Neural cell (in vitro differentiated cells): ENCODE measurements around the gene HS6ST1. TPM values are rescaled to one million over a fixed set of nuclear protein-coding genes. Genes with fewer than 3 reads are reported as not detected.
"Not testable (repeated sequence)": the region's sequence is repeated elsewhere in the genome, so short reads cannot be mapped to it uniquely, and the experiment has no call there.

Source experiments
- H2AFZ ChIP-seq: fragments of 200-600, 300-800 bp; sonication (generic), shearing (Covaris generic); 2 replicates; pipeline ENCODE4 v1.6.0; 2014; ENCODE audit warnings: low read depth, mild to moderate bottlenecking, antibody characterized with exemption, low read length, moderate library complexity
- H3F3A ChIP-seq: fragments of 200-600 bp; shearing (Covaris generic); 2 replicates; pipeline ENCODE4 v1.6.1; 2016; ENCODE audit warnings: mild to moderate bottlenecking, moderate library complexity, mixed read lengths, antibody characterized with exemption, low read length; ENCODE audit not compliant: insufficient read depth, poor library complexity, severe bottlenecking
- H3K27ac ChIP-seq: fragments of 200-600, 300-800 bp; sonication (generic), shearing (Covaris generic); 2 replicates; pipeline ENCODE4 v1.5.1; 2014; ENCODE audit warnings: mild to moderate bottlenecking, low read length, moderate library complexity
- H3K27me3 ChIP-seq: fragments of 300-800, 200-600 bp; sonication (generic), shearing (Covaris generic); 2 replicates; pipeline ENCODE4 v1.6.0; 2014; ENCODE audit warnings: mild to moderate bottlenecking, low read depth, low read length, moderate library complexity; ENCODE audit not compliant: insufficient read depth
- H3K36me3 ChIP-seq: fragments of 300-800, 200-600 bp; sonication (generic), shearing (Covaris generic); 2 replicates; pipeline ENCODE4 v1.5.1; 2014; ENCODE audit warnings: mild to moderate bottlenecking, antibody characterized with exemption, low read length, moderate library complexity; ENCODE audit not compliant: insufficient read depth
- H3K4me2 ChIP-seq: fragments of 300-800, 200-600 bp; sonication (generic), shearing (Covaris generic); 2 replicates; pipeline ENCODE4 v1.6.0; 2014; ENCODE audit warnings: mild to moderate bottlenecking, low read length
- H3K4me3 ChIP-seq: fragments of 300-800, 200-600 bp; sonication (generic), shearing (Covaris generic); 2 replicates; pipeline ENCODE4 v1.5.1; 2014; ENCODE audit warnings: mild to moderate bottlenecking, low read length, moderate library complexity
- H3K79me2 ChIP-seq: fragments of 200-600 bp; shearing (Covaris generic); replicated peaks from 2 replicates; pipeline ENCODE4 v1.6.0; 2014; ENCODE audit warnings: mild to moderate bottlenecking, low read length, moderate library complexity; ENCODE audit not compliant: insufficient read depth
- H3K9ac ChIP-seq: fragments of 300-800, 200-600 bp; sonication (generic), shearing (Covaris generic); 2 replicates; pipeline ENCODE4 v1.6.1; 2016; ENCODE audit warnings: mild to moderate bottlenecking, low read length, mixed read lengths
- H3K9me2 ChIP-seq: fragments of 200-600 bp; shearing (Covaris generic); 2 replicates; pipeline ENCODE4 v1.6.1; 2016; ENCODE audit warnings: mild to moderate bottlenecking, low read length, mixed read lengths; ENCODE audit not compliant: insufficient read depth
- H3K9me3 ChIP-seq: fragments of 200-600, 300-800 bp; sonication (generic), shearing (Covaris generic); 2 replicates; pipeline ENCODE4 v1.6.1; 2016; ENCODE audit warnings: mild to moderate bottlenecking, mixed run types, low read length, moderate library complexity, mixed read lengths
- H4K20me1 ChIP-seq: fragments of 200-600 bp; shearing (Covaris generic); 2 replicates; pipeline ENCODE4 v1.6.1; 2016; ENCODE audit warnings: mild to moderate bottlenecking, mixed run types; ENCODE audit not compliant: insufficient read depth
- EP300 ChIP-seq: fragments of 450-650 bp; conservative IDR thresholded peaks from 2 replicates; pipeline ENCODE4 v1.6.1; 2014; ENCODE audit warnings: antibody characterized with exemption, mild to moderate bottlenecking, moderate library complexity; ENCODE audit not compliant: poor library complexity, severe bottlenecking
- EZH2 ChIP-seq: fragments of 200-600, 300-800 bp; shearing (Covaris generic), sonication (generic); IDR thresholded peaks from 2 replicates; pipeline ENCODE4 v1.6.1; 2014; ENCODE audit warnings: antibody characterized with exemption, low read length, borderline replicate concordance, mild to moderate bottlenecking; ENCODE audit not compliant: insufficient read depth, poor library complexity, severe bottlenecking
- MXI1 ChIP-seq: fragments of 450-650 bp; conservative IDR thresholded peaks from 2 replicates; pipeline ENCODE4 v1.6.1; 2014; ENCODE audit warnings: antibody characterized with exemption, mild to moderate bottlenecking; ENCODE audit not compliant: poor library complexity, severe bottlenecking
- POLR2AphosphoS5 ChIP-seq: IDR thresholded peaks from 2 replicates; pipeline ENCODE4 v1.6.1; 2012
- RAD21 ChIP-seq: fragments of 450-650 bp; conservative IDR thresholded peaks from 2 replicates; pipeline ENCODE4 v1.6.1; 2014; ENCODE audit warnings: antibody characterized with exemption, mild to moderate bottlenecking, moderate library complexity
- SMC3 ChIP-seq: fragments of 450-650 bp; conservative IDR thresholded peaks from 2 replicates; pipeline ENCODE4 v1.6.1; 2014; ENCODE audit warnings: antibody characterized with exemption, mild to moderate bottlenecking, moderate library complexity; ENCODE audit not compliant: poor library complexity
- TAF1 ChIP-seq: IDR thresholded peaks from 2 replicates; pipeline ENCODE4 v1.6.1; 2012; ENCODE audit warnings: low read depth
- polyA plus RNA-seq: library from polyadenylated mRNA; depleted of rRNA; stranded (reverse); fragments of >200 nt; gene quantifications from 2 replicates; pipeline ENCODE4 v1.2.3, GENCODE V29; 2014
- TF ChIP-seq, protein P1 (sequence below): IDR thresholded peaks from 2 replicates; pipeline ENCODE4 v1.6.1; 2012; ENCODE audit warnings: borderline replicate concordance
- TF ChIP-seq, protein P2 (sequence below): fragments of 450-650 bp; IDR thresholded peaks from 2 replicates; pipeline ENCODE4 v1.5.1; 2014; ENCODE audit warnings: antibody characterized with exemption, mild to moderate bottlenecking, moderate library complexity; ENCODE audit not compliant: poor library complexity, severe bottlenecking

Gene HS6ST1
- polyA plus RNA-seq, 1 donor from 2014 or later = 44.1 TPM

DNA sequence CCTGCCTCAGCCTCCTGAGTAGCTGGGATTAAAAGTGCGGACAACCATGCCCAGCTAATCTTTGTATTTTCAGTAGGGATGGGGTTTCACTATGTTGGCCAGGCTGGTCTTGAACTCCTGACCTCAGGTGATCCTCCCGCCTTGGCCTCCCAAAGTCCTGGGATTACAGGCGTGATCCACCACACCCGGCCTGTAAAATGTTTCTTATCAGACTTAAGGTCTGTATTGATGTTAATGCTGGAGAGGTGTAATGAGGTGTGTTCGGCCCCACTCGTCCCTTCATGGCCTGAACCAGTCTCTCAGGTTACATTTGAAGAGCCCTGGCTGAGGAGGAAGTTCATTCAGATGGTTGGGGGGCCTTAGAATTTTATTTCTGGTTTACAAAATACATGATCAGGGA is 66.6 kb downstream of the HS6ST1 start:
- not testable (repeated sequence) for H3K9me3 ChIP-seq, H3K79me2 ChIP-seq, H3K9ac ChIP-seq, H3K4me2 ChIP-seq, H3K4me3 ChIP-seq, H3F3A ChIP-seq, H4K20me1 ChIP-seq, H3K27ac ChIP-seq, H2AFZ ChIP-seq, H3K36me3 ChIP-seq, H3K9me2 ChIP-seq, H3K27me3 ChIP-seq

DNA sequence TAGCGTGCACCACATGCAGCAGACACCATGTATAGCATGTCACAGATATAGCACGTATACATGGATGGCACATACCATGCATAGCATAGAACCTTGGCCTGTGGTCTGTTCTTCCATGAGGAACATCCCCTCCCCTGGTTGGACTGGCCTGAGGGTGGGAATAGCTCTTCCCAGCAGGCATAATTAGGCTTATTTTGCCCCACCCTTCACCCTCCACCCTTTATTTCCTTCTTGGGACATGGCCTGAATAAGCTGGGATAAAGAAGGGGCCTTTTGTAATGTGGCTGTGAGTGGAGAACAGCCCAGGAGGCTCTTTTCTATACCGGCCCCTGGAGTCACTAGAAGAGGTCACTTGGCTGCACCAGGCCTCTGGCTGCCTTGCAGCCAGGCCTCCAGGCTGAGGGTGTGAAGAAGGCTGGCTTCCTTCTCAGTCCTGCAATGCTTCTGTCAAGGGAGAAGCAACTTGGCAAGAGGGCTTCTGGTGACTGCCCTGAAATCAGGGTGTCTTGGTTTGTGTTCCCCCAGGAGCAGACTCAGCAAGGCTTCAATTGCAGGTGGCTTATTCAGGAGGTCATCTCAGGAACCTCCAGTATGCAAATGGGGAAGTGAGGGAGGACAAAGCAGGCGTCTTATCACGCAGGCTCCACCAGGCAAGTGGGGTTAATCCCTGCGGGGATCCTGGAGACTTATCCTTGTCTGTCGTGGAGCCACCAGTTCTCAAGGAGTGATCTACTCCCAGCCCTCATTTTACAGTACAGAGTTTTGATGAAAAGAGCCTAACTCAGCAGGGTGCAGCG is 68.2 kb downstream of the HS6ST1 start:
- no peaks in the 10 kb centered on the region for H3K9me3 ChIP-seq
- H2AFZ ChIP-seq = no peak overlapping the region
- no peak overlapping the region for H3K4me2 ChIP-seq
- H3F3A ChIP-seq = no peaks in the 10 kb centered on the region
- no peak overlapping the region for H3K4me3 ChIP-seq
- no peaks in the 10 kb centered on the region for H3K27me3 ChIP-seq
- TF ChIP-seq EZH2 (no peak), EP300 (no peak), RAD21 (no peak), MXI1 (no peak), TAF1 (no peak), SMC3 (no peak), POLR2AphosphoS5 (no peak)
- TF ChIP-seq, protein P1, sequence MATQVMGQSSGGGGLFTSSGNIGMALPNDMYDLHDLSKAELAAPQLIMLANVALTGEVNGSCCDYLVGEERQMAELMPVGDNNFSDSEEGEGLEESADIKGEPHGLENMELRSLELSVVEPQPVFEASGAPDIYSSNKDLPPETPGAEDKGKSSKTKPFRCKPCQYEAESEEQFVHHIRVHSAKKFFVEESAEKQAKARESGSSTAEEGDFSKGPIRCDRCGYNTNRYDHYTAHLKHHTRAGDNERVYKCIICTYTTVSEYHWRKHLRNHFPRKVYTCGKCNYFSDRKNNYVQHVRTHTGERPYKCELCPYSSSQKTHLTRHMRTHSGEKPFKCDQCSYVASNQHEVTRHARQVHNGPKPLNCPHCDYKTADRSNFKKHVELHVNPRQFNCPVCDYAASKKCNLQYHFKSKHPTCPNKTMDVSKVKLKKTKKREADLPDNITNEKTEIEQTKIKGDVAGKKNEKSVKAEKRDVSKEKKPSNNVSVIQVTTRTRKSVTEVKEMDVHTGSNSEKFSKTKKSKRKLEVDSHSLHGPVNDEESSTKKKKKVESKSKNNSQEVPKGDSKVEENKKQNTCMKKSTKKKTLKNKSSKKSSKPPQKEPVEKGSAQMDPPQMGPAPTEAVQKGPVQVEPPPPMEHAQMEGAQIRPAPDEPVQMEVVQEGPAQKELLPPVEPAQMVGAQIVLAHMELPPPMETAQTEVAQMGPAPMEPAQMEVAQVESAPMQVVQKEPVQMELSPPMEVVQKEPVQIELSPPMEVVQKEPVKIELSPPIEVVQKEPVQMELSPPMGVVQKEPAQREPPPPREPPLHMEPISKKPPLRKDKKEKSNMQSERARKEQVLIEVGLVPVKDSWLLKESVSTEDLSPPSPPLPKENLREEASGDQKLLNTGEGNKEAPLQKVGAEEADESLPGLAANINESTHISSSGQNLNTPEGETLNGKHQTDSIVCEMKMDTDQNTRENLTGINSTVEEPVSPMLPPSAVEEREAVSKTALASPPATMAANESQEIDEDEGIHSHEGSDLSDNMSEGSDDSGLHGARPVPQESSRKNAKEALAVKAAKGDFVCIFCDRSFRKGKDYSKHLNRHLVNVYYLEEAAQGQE = no peak
- TF ChIP-seq, protein P2, sequence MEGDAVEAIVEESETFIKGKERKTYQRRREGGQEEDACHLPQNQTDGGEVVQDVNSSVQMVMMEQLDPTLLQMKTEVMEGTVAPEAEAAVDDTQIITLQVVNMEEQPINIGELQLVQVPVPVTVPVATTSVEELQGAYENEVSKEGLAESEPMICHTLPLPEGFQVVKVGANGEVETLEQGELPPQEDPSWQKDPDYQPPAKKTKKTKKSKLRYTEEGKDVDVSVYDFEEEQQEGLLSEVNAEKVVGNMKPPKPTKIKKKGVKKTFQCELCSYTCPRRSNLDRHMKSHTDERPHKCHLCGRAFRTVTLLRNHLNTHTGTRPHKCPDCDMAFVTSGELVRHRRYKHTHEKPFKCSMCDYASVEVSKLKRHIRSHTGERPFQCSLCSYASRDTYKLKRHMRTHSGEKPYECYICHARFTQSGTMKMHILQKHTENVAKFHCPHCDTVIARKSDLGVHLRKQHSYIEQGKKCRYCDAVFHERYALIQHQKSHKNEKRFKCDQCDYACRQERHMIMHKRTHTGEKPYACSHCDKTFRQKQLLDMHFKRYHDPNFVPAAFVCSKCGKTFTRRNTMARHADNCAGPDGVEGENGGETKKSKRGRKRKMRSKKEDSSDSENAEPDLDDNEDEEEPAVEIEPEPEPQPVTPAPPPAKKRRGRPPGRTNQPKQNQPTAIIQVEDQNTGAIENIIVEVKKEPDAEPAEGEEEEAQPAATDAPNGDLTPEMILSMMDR = no peak
- H3K9me2 ChIP-seq = no peaks in the 10 kb centered on the region
- no peak overlapping the region for H3K27ac ChIP-seq
- H3K79me2 ChIP-seq = no peaks in the 10 kb centered on the region
- H4K20me1 ChIP-seq = no peaks in the 10 kb centered on the region
- no peak overlapping the region for H3K9ac ChIP-seq
- H3K36me3 ChIP-seq = no peaks in the 10 kb centered on the region
